ENCODE data around the gene THAP4.

The THAP4 gene

DNA sequence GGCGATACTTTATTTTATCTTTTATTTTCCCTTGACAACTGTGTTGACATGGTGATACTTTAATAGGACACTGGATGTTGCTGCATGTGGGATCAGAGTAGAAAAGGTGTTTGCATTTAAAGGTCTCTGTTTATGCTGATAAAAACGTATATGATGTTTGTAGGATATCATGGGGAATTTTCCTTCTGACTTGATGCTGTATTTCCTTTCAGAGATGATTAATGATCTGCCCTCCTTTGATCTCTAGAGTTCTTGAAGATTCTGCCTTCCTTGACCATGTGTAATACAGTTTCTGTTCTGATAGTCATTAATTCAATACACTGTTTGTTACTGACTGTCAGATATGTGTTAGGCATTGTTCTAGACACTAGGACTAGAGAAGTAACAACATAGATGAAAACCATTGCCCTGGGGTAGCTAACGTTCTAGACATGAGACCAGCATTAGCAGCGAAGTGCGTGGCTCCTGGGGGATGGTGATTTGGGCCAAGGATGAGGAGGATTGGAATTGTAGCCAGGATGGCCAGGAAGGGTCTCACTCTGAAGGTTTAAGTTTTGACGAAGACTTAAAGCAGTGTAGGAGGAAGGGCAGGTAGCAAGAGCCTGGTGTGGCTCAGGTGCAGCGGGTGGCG is 3.3 kb upstream of the THAP4 start:
- DNase-seq (ENCODE audit: low read depth, low spot score): no peak

DNA sequence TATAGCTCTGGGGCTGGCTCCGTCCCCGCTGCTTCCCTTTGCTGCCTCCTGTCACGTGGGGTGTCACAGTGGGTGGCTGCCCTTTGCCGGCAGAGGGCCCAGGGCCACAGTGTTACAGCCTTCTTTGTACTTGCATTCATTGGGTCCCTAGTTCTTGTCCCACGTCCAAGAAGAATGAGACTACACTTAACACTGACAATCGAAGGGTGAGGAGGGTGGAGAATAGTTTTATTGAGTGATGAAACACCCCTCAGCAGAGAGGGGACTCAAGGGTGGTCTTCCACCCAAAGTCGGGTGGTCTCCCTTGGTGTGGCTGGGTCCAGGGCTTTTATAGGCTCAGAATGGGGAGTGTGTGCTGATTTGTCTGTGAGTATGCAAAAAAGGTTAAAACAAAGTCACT is 2.4 kb upstream of the THAP4 start:
- DNase-seq (ENCODE audit: low read depth, low spot score): no peak

DNA sequence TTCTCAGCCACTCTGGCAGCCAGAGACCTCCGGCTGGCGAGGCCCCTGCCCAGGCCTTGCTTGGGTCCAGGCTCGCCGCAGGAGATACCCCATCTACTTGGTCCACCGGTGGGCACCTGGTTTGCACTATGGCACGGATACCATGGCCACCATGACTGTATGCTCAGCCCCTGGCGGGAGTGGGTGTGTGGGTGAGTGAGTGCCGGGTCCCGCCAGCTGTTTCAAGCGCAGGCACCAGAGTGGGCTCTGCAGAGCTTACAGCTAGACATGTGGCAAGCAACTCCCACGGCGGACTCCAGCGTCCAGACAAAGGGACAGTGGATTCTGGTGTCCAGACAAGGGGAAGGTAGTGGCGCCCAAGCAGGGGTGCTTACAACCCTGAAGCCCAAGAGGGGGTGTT is 2.0 kb upstream of the THAP4 start:
- DNase-seq (ENCODE audit: low read depth, low spot score): no peak

DNA sequence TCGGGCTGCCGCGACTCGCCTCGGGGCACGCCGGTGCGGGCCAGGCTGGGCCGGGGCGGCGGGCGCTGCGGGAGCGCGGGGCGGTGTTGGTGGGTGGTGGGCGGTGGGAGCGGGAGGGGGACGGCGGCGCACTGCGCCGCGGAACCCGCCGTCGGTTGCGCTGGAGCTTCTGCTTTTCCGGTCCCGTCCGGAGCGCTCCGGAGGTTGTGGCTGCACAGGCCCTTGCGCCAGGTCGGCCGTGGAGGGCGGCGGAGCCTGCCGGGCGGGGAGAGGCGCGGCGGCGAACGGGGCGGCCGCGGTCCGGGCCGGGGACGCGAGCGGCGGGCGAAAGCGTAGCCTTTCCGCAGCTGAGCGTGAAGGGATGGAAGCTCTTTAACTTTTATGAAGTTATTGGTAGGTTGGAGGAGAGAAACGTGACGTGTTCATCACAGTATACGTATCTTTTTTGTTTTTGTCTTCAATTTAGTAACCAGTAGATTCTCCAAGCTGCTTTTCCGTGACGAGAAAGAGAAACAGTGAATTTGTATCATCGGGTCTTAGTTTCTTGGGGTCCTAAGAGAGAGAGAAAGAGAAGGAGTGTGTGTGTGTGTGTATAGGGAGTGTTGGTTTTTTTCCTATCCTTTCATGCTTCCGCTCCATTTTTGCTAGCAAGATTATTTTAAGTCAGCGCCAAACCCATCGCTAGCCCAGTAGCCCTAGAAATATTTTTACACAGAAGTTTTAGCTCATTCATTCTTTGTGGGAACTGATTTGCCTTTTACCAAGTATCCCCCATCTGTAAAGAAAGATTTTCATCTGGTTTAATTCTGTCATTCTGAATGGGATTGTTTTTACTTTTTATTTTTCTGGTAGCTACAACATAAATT is 1.1 kb upstream of the THAP4 start:
- no peak for DNase-seq (ENCODE audit: low read depth, low spot score)

DNA sequence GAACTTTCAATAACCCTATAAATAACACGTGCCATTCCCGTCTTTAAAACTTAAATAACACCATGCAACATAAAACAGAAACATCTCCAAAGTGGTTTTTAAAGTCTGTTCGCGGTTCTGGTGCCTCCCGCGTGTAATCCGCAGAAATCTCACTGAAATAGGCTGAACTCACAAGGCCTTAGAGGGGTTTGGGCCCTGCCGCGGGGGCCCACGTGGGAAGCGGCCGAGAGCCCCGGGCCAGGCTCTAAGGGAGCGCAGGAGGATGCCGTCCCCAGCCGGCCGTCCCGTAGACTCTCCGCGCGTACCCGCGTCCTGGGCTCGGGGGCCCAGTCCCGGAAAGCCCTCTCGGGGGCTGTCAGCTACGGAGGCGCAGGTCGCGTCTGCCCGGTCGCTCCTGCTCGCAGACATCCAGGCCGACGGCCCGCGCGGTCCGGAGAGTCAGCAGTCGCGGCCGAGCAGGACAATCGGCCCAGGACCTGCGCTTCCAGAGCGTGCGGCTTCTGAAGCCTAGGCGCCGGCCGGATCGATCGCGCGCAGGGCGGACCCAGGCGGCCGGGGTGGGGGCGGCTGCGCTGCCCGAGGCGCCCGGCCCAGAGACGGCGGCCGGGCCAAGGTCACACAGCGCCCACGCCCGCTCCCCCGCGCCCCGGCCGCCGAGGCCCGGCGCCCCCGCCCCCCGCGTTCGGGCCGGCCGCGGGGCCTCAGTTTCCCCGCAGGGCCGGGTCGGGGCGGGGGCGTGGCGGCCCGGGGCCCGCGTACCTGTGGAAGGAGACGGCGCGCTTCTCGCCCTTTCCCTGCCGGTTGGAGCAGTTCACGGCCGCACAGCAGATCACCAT is 558 bp downstream of the THAP4 start:
- no peak for DNase-seq (ENCODE audit: low read depth, low spot score)

DNA sequence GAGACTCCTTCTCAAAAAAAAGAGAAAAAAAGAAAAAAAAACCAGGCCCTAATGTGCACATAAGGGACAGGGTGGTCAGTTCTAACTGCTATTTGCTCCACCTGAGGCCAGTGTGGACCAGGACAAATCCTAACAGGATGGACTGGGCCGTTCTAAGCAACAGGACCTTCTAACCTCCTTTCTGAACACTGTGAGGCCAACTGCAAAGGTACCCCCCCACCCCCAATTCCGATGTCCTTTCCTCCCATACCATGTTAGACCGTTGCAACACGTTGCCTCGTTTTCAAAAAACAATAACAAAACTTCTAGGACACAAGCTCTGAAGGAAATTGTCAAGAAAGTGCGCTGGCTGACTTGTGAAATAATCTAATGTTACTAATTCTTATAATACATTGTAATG is 1.2 kb downstream of the THAP4 start:
- no peak for DNase-seq (ENCODE audit: low read depth, low spot score)

DNA sequence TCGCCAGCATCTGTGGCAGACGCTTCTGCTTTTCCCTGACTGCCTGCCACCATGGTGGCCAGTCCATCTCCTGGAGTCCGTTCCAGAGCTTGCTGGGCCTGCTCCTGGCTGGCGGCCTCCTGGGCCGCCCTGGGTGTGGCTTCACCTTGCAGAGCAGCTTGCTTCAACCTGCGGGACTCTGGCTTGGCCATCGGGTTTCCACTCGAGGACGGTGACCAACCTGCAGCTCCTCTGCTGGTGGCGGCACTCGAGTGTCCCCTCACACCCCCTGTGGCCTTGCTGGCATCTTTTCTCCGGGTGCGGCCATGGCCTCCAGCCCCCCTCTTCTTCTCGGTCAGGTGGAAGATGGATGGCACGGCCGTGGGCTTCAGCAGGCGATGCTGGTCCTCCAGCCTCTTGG is 3.4 kb downstream of the THAP4 start:
- no peak for DNase-seq (ENCODE audit: low read depth, low spot score)

DNA sequence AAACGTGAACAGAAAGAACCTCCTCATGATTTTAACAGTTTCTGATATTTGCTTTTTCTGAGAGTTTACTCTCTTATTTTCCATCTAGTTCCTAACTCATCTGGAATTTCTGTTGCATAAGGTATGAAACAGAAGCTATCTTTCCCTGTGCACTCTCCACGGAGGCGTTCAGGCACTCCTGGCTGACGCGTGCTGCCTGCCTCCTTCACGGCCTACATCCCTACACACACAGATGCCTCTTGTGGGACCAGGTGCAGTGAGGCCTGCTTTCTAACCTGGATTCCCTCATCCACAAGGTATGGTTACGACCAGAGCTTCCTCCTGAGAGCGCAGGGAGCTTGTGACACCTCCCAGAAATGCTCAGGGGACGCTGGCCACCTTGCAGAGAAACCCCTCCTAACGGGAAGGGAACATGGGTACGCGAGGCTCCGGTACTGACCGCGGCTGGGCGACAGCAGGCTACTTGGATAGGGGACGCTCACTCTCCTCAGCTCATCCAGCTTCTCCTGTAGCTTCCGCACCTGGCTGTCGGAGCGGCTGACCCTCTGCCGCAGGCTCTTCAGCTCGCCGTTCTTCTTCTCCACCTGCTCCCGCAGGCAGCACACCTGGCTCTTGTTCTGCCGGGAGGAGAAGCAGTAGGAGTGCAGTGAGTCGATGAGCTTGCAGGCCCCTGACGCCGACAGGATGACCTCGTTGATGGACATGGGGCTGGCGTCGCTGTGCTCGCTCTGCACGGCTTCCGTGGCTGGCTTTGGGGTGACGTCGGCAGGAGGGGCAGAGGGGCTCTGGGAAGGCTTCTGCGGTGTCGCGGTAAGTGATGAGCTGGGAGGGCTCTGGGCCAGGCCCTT is 4.3 kb downstream of the THAP4 start:
- DNase-seq (ENCODE audit: low read depth, low spot score): no peak

DNA sequence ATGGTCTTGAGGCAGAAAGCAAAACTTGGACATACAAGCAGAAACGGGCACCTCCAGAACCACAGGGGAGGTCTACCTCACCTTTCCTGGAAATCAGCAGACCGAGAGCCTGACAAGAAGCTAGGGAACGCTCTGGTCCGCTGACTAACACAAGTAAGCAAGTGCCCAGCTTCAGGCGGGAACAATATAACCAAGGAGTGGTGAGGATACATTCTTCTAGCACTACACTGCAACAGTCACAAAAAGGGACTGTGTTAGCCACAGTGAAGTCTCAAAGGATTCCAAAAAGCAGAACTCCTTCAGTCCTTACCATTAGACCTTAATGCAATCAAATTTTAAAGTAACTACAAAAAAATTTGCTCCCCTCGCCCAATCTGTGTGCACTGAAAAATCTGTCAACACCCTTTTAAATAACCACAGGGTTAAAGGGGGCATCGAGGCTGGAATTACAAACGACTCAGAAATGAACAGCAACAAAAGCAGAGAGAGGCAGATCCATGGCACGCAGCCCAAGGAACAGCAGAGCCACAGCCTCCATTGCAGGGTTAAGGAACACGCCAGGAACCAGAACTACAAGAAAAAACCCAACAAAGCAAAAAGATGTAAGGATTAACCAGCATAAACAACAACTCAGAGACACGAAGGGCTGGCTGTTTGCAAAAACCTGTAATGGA is 7.1 kb downstream of the THAP4 start:
- DNase-seq (ENCODE audit: low read depth, low spot score): no peak

DNA sequence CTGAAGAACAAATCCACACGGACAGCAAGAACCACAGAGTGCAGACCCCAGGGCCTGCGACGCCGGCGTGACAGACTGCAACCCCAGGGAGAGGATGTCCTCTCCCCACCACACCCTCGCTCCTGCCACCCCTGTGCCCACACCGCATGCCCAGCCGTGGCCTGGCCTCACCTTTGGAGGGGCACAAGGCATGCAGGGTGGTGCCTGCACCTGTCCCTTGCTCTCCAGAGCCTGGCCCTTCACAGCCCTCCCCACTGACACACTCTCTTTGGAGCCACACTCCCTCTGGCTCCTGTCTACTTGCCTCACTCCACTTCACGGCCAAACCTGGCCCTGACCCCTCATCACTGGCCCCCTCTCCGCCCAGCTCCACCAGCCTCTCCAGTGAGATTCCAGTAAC is 9.3 kb downstream of the THAP4 start:
- no peak for DNase-seq (ENCODE audit: low read depth, low spot score)

DNA sequence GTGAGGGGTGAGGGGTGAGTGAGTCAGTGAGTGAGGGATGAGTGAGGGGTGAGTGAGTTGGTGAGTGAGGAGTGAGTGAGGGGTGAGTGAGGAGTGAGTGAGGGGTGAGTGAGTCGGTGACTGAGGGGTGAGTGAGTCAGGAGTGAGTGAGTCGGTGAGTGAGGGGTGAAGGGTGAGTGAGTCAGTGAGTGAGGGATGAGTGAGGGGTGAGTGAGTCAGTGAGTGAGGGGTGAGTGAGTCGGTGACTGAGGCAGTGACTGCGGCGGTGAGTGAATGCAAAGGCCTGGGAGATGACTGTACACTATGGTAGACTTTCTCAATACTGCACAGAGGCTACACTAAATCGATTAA is 16.6 kb downstream of the THAP4 start:
- peak; percentile 19 for DNase-seq (ENCODE audit: low read depth, low spot score)

DNA sequence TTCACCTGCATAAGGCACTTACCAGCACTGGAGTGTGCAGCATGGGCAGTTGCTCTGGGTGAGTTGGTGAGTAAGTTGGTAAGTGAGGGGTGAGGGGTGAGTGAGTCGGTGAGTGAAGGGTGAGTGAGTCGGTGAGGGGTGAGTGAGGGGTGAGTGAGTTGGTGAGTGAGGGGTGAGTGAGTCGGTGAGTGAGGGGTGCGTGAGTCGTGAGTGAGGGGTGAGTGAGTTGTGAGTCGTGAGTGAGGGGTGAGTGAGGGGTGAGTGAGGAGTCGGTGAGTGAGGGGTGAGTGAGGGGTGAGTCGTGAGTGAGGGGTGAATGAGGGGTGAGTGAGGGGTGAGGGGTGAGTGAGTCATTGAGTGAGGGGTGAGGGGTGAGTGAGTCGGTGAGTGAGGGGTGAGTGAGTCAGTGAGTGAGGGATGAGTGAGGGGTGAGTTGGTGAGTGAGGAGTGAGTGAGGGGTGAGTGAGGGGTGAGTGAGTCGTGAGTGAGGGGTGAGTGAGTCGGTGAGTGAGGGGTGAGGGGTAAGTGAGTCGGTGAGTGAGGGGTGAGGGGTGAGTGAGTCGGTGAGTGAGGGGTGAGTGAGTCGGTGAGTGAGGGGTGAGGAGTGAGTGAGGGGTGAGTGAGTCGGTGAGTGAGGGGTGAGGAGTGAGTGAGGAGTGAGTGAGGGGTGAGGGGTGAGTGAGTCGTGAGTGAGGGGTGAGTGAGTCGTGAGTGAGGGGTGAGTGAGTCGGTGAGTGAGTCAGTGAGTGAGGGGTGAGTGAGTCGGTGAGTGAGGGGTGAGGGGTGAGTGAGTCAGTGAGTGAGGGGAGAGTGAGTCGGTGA is 17.1 kb downstream of the THAP4 start:
- DNase-seq (ENCODE audit: low read depth, low spot score): peak; percentile 9

DNA sequence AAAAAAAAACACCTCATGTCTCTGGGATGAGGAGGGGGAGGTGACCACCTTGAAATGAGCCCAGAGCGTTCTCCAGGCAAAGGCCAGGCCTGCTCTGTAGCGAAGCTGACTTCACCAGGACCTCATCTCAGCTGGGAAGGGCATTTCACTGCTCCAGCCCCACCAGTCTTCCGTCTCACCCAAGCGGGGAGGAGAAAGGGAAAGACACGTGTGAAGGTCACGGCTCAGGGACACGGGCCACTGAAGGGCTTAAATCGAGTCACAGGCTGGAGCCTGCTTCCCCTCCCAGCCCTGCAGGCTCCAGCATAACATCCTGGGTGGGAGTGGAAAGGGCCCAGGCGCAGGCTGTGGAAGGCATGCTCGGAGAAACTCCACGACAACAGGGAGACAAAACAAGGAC is 18.1 kb downstream of the THAP4 start:
- no peak for DNase-seq (ENCODE audit: low read depth, low spot score)

DNA sequence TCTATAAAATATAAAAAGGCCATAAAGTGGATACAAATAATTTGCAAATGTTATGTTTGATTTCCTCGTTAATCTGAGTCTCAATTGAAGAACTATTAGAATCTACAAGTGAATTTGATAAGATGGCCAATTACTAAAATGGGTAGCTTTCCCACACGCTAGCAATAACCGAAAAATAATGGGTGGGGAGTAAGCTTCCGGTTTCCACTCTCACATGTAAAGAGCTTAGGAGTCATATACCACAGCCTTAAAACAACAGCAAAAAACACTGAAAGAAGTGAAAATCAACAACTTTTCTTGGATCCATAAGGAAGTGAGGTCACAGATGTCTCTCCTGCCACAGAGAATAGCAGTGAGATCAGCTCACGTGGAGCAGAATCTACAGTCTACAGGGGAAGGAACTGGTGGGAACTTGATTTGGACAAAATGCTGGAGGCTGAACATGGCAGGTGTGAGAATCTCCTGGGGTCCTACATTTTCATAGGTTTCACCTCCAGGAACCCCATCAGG is 18.6 kb downstream of the THAP4 start:
- DNase-seq (ENCODE audit: low read depth, low spot score): no peak

DNA sequence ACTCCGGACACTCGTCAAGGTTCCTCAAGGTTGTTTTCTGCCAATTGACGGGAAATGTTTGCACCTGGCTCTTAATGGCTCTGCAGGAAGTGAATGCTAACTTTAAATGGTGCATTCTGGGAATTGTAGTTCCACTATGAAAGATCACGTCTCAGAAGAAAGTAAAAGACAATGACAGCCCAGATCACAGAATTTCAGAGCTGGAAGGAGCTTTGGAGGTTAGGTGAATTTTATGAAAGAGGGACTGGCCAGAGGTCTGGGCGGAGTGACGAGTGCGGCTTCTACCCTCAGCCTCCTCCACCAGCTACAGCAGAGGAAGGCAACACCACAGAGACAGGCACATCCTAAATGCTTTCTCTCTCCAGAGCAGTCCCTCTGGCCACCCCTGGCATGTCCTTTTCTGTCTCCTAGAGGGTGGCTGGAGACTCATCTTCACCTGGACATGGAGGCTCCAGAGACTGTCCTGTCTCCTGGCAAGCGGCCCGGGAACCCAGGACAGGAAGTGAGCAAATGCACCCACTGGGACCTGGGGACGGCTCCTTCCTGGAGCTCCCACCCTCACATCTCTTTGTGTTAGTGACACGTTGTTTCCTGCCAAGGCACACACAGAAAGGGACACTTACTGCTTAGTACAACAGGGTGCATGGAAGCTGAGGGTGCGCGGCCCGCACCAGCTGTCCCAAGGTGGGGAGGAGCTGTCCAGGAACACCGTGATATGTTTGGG is 19.4 kb downstream of the THAP4 start:
- DNase-seq (ENCODE audit: low read depth, low spot score): no peak

DNA sequence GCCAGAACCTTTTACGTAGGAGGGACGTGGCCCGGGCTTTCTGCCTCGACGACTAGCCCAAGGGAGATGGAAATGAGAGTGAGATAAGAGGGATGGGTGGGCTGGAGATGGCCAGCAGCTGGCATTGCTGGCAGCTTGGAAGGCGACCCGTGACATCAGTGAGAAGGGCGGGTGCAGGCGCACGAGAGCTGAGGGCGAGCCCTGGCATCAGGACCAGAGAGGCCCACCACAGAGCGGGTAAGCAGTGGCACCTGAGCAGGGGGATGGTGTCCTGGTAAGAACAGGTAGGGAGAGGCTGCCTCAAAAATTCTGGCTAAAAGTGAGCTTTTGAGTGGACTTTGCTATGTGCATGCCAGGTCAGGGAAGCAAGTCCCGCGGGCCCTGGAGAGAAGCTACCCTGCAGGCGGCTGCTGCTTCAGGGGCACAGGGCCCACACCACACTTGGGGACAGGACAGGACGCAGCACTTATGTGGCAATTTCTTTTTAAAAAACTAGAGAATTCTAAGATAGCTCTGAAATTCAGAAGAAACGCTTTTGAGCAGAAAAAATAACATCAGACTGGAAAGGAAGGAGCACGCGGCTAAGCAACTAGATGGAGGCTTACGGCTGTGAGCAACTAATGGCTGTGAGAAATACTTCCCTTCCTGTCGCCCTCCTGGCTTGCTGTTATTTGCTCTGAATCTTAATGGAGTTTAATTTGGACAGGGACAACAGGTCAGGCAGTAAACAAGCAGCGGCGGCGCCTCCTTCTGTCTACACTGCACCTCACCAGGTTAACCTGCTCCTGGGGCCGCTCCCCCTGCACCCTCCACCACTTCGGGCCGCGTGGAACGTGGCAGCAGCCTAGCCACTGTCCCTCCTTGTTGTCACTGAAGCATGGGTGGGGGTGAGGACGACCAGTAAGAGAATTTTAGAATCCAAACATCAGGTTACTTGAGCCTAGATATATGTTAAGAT is 20.5 kb downstream of the THAP4 start:
- DNase-seq (ENCODE audit: low read depth, low spot score): no peak

DNA sequence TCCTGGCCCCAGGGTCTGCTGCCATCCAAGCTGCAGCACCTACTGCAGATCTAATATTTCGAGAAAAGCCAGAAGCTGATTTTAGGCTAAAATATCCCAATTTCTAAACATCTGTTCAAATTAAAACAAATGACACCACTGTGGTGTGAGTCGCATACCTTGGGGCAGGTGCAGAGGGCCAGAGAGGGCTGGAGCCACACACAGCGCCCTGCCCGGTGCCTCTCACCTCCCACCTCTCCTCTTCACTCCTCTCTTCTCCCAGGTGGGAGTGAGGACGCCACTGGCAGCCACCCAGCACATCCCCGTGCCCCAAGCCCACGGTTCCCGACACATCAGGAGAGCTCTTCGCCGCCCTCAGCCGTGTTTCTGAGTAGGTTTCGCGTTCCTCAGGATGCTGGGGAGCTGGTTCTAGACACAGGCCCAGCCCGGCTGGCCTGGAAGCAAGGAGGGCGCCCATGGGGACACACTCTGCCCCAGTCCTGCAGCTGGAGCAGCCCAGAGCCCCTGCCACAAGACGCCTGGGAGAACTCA is 21.4 kb downstream of the THAP4 start:
- DNase-seq (ENCODE audit: low read depth, low spot score): no peak

DNA sequence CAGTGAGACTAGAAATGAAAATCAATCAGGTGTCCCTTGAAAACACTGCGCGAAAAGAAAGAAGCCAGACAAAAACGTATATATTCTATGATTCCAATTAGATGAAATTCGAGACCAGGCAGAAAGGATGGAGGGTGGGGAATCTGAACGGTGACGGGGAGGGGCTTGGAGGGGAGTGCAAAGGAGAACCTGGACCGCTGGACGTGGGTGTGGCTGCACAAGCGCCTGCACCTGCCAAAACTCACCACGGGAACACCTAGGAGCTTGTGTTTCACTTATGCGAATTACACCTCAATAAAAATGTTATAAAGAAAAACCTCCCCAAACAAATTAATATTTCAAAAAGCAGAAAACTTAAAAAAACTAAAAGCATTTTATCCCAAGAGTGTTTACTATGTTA is 21.9 kb downstream of the THAP4 start:
- no peak for DNase-seq (ENCODE audit: low read depth, low spot score)
